ENCODE measurements around the gene RBM19.

RBM19 gene

DNA sequence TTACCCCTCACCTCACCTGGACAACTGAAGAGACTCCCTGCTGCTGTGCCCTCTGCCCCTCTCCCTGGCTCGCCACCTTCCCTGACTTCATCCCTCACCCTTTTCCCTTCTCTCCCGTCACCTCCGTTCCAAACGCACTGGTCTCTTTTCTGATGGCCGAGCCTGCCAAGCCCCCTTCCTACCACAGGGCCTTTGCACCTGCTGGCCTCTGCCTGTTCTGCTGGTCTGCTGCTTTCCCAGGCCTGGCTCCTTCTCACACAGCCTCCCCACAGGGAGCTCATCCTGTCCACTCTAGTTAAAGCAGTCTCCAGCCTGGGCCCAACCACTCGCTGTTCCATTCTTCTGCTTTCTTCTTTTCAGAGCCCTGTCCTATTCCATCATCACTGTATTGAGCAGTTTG is 34.6 kb downstream of the RBM19 start:
- DNase-seq (ENCODE audit: low read depth) = no peak

DNA sequence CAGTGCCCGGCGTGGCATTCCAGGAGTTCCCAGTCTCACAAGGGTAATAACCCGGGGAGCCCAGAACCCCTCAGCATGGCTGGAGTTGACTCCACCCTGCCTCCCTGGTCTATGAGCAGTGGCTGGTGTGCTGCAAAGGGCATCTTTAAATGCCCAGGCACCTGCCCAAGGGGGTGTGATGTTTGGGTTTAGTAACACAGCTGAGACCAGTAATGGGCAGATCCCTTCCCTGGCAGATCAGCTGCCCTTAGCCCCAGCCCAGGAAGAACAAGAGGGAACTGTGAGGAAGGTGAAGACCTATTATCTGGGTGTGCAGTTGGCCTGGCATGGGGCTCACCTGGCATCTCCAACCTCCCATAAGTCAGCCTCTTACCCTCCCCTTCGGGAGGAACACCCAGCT is 35.9 kb downstream of the RBM19 start:
- no peak for DNase-seq (ENCODE audit: low read depth)

- DNase-seq (ENCODE audit: low read depth) = no peak
These were observed 36.7 kb downstream of the RBM19 start for GRCh38 chr12:113929312-113929989.

GRCh38 chr12:113926788-113927187 is 39.3 kb downstream of the RBM19 start:
- no peak for DNase-seq (ENCODE audit: low read depth)

GRCh38 chr12:113924341-113924740 is 41.8 kb downstream of the RBM19 start:
- no peak for DNase-seq (ENCODE audit: low read depth)

GRCh38 chr12:113923251-113923650 is 42.9 kb downstream of the RBM19 start:
- no peak for DNase-seq (ENCODE audit: low read depth)

DNA sequence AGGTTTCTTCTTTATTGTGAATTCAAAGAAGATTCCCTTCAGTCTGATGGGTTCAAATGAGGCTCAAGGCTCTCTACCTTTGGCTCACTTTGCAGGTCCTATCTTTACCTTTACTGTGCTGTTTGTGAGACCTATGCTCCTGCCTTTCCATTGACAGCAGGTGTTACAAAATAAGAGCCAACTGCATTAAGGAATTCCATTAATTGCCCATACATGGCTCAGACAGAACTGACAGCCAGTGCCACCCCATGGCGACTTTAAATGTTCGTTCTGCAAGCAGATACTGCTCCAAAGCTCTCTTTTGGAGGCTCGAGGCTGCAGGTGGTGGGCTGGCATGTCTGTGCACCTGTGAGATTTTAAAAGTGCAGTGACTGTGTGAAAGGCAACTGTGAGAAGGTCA is 44.7 kb downstream of the RBM19 start:
- DNase-seq (ENCODE audit: low read depth) = no peak

DNA sequence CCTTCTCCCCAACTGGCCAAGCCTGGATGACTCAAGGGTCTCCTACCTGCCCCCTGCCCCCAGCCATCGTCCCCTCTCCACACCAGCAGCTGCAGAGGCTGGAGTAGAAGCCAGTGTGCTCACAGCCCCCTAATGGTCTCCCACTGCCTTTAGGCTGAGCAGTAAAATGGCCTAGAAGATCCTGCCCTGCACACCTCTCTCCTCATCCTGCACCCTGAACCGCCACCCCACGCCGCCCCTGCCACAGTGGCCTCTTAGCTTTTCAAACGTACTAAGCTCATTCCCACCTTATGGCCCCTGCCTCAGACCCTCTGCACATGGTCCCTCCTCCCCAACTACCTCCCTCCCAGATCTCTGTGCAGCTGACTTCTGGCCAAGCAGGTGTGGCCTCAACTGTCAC is 46.3 kb downstream of the RBM19 start:
- no peak for DNase-seq (ENCODE audit: low read depth)

DNA sequence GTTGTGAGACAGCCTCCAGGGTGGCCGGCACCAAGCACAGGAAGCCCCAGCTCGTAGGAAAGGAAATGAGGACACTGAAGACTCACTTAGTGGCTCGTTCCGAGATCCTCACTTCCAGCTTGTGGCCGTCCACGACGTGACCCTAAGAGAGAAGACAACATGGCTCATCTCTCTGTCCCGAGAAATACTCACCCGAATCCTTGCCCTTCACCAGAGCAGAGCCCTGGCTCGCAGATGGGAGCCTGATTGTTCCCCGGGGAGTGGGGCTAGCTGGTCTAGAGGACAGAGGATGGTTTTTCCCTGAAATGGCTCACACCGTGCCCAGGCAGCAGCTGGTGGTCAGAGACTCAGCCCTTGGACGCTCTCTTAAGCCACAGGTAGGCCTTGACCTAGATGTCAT is 47.8 kb downstream of the RBM19 start:
- no peak for DNase-seq (ENCODE audit: low read depth)

DNA sequence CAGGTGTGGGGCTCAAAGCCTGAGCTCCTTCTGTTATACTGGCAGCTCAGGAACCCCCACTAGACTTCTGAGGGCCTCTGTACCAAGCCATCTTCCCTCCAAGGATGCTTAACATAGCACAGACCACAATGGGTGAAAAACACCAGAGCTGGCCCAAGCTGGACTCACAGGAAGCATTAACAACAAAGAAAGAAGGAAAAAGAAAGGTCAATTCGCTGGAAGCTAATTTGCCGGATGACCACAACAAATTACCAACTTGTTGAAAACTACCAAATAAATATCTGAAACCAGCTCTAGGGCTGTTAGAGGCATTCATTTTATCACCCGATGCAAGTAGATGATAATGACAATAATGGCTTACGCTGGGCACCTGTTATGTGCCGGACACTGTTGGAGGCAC is 48.7 kb downstream of the RBM19 start:
- DNase-seq (ENCODE audit: low read depth) = no peak

DNA sequence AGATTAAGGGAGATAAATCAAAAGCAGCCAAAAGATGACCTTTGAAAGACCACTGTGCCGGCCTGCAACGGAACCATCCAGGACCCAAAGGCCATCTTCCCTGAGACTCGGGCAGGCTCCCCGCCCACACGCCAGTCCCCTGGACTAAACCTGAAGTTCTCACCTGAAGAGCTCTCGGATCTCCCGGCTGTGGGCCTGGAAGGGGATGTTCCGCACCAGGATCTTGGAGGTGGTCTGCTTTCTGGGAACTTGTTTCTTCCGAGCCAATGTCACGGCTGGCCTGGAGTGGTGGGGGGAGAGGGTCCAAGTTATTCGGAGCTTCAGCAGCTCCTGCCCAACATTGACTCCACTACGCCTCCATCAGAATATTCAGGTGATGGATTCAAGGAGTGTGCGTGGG is 51.3 kb downstream of the RBM19 start:
- DNase-seq (ENCODE audit: low read depth) = no peak

GRCh38 chr12:113914176-113914575 is 51.9 kb downstream of the RBM19 start:
- DNase-seq (ENCODE audit: low read depth) = no peak

DNA sequence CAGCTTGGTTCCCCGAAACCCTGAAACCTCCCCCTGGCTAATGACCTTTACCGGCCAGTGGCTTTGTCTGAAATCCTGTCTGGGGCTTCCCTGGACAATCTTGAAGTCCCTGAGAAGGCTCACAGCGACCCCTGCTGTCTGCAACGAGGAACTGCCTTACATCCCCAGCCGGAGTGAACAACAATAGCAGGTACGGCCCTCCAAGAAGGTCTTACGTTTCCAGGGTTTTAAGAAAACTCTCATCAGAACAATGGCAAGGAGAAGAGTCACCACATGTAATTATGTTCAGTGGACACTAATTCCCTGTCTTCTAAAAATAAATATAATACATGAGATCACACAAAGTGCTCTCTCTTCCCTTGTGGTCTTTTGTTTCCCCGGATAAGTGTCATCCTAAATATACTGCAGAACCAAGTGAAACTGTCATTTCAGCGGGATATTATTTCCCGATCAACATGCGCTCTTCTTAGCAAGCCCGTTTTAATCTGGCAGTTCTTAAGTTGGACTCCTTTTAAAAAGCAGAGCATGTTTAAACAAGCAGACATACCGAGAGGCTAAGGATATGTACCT is 53.3 kb downstream of the RBM19 start:
- peak; percentile 21 for DNase-seq (ENCODE audit: low read depth)

DNA sequence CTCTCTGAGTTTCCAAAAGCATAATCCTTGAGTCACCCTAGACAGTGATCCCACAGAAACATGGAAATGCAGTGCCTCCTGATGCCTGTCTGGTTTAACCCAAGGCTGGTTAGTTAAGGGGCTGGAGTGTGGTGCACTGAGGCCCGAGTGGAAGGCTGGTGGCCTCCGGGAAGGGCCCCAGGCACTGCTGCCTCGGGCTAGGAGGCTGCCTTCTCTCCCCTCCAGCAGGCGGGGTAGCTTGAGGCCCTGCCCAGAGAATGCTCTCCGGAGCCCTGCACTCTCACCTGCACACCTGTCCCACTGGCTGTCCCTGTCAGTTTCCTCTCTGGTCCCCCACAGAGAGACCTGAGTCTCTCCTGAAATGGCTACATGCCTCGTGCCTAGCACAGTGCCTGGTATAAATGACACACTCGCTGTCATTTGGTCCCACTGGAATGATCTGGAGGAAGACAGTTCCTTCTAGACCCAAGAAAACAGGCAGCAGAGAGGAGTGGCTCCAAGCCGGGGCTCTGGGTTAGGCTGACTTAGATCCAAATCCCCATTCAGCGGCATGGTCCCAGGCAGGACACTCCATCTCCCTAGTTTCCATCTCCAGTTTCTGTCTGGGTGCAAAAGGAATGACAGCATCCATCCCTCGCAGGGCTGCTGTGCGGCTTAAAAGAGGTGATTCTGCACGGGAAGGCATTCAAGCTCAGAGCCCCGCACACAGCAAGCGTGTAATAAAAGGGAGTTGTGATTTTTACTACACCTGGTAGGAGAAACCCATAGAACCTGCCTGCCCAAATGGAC is 54.0 kb downstream of the RBM19 start:
- no peak for DNase-seq (ENCODE audit: low read depth)

- no peak for DNase-seq (ENCODE audit: low read depth)
These were observed 55.3 kb downstream of the RBM19 start for GRCh38 chr12:113910751-113911272.

DNA sequence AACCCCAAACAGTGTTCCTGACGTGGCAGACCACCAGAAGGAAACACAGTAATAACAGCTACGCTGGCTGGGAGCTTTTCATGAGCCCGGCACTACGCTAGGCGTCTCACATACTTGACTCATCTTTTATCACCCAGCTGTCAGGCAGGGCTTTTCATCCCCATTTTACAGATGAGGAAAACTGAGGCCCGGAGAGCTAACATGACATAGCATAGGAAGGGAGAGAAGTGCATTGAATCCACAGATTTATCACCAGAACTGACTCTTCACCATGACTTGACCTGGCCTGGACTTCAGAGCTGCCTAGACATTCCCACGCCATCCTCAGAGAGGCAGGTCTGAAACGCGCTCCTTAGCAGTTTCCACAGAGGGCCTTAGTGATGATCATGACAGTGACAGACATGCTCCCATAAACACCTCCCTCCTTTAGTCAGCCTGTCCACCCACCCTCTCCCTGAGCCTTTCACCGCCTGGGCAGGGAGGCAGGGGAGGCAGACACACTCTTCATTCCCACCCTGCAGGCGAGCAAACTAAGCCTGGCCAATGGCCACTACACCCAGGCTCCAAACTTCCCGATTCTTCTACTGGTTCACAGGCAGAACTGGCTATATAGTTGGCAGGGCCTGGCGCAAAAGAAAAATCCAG is 56.2 kb downstream of the RBM19 start:
- no peak for DNase-seq (ENCODE audit: low read depth)

GRCh38 chr12:113908584-113909100 is 57.5 kb downstream of the RBM19 start:
- no peak for DNase-seq (ENCODE audit: low read depth)

GRCh38 chr12:113907446-113908180 is 58.5 kb downstream of the RBM19 start:
- no peak for DNase-seq (ENCODE audit: low read depth)

DNA sequence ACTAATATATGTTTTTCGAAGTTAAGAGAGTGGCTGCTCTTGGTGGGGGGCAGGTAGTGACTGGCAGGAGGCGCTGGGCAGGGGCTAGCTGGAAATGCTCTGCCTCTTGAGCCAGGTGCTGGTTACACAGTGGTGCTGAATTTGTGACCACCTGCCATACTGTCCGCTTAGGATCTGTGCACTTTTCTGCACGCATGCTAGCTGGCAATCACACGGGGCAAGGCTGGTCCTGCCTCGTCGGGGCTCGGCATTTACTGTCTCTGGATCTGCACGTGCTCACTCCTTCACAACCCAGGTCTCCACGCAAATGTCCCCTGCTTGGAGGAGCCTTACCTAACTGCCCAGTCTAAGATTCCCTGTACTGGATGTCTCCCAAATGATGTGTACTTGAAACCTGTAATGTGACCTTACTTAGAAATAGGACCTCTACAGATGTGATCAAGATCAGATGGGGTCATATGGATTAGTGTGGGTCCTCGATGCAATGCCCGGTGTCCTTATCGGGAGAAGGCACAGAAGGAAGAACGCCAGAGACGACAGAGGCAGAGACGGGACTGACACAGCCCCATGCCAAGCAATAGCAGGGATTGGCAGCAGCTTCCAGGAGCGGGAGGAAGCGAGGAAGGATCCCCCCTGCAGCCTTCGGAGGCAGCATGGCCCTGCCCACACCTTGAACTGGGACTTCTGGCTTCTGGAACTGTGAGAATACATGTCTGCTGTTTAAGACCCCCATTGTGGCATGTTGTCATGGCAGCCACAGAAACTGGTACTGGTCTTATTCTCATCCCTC is 59.5 kb downstream of the RBM19 start:
- no peak for DNase-seq (ENCODE audit: low read depth)

DNA sequence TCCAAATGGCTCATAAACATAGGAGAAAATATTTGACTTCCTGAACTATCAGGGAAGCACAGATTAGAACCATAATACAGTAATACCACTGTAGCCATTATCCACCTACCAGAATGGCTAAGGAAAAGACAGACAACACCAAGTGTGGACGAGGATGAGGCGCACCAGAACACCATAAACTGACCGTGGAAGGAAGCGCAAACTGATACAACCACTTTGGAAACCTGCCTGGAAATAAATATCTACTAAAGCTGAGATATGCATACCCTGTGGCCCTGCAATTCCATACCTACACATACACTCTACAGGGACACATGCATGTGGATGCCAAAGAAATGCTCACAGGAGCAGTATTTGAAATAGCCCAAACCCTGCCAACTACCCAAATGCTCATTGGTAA is 60.3 kb downstream of the RBM19 start:
- no peak for DNase-seq (ENCODE audit: low read depth)

DNA sequence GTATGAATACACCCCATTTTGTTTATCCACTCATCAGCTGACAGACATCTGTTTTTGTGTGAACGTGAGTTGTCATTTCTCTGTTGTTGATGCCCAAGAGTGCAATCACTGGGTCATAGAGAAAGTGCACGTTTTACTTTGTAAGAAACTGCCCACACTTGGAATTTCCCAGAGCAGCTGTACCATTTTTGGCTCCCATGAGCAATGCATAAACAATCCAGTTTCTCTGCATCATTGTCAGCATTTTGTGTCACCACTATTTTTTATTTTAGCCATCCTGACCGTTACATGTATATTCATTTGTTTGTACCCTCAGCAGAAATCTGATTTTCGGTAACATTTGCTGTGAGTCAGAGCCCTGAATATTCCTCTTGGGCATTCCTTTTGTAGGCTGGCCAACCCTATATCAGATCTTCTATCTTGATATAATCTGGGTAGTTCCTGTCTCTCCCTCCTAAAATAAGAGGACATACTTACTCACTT is 62.7 kb downstream of the RBM19 start:
- no peak for DNase-seq (ENCODE audit: low read depth)
